ENCODE data around the gene USP46.

Gene USP46

DNA sequence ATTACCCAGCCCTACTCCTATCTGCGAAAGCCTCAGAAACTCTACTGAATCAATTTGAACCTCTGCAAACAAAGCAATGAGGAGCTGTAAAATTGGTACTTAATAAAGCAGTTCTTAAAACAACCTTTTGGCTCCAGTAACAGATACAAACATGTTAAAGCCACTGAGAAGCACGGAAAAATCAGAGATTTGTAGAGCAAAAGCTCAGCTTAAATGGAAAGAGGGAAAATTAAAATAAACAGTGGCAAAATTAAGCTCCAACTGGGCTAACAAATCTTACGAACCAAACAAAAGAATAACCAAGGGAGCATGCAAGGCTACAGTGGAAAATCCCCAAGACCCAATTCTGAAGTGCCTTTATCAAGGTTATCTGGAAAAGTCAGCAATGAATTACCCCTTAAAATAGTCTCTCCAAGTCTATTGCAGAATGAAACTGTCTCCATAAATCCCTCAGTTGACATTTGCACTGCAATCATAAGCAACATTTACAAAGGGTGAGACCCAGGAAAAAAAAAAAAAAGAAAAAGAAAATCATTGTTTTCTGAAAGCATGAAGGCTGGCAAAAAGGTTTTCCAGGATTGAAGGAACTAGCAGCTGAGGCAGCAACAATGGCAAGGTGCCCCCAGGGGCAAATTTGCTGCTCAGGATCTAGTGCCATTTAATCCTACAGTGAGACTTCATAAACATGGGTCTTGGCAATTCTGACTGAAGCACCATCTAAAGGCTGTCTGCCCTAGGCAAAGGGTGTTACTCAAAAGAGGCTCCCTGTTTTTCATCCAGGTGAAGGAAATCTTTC lies 40.1 kb downstream of the USP46 start:
- no peak for DNase-seq (ENCODE audit: low spot score)

DNA sequence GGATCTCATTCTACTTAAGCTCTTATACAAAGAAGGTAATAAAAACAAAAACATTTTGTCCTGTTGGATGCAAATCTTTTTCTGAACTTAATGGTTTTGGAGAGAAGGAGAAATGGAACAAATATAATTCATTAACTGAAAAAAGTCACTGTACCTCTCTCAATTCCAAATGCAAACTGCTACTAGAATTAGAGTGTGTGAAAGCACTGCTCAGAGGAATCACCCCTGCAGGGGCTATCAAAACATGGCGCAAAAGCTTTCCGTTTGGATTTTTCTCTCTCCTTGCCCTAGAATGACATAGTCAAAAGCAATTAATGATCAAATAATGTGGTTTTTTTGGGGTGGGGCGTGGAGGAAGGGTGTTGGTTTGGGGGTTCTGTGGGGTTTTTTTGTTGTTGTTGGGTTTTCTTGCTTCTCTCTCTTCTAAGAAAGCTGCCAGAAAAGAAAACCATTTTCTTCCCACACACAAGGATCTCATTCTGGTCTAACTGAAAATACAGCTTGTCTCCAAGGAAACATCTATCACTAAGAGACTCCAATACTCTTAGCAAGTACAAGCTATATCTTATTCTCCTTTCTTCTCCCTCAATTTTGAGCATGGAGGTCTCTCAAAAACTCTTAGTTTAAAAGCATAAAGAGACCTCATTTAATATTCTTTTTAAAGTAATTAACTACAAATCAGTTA lies 41.6 kb downstream of the USP46 start:
- DNase-seq (ENCODE audit: low spot score), result no peak

DNA sequence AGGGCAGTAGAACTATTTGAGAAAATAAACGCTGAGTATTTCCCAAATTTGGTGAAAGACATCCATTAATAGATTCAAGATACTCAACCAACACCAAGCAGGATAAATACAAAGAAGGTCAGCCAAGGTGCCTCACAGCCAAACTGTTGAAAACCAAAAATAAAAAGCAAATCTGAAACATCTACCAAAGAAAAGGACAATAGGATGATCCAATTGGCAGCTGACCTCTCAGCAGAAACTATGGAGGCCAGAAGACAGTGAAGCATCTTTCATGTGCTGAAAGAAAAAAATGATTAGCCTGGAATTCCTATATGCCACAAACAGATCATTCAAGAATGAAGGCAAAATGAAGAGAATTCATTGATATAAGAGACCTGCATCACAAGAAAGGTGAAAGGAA lies 44.9 kb downstream of the USP46 start:
- DNase-seq (ENCODE audit: low spot score), result no peak

DNA sequence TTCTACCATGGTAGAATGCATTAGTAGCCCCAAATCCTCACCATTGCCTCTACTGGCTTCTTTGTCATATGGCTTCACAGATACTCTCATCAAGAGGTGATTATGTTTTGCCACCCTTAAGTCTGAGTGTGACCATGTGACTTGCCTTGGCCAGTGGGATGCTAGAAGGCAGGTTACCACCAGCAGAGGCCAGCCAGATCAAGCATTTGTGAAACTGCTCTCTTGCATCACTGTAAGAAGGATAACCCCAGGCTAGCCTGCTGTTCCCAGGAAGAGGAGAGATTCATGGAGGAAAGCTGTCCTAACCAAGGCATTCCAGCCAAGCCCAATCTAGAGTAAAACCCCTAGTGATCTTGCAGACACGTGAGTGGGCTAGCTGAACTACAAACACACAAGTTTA lies 46.8 kb downstream of the USP46 start:
- DNase-seq (ENCODE audit: low spot score), result no peak

DNA sequence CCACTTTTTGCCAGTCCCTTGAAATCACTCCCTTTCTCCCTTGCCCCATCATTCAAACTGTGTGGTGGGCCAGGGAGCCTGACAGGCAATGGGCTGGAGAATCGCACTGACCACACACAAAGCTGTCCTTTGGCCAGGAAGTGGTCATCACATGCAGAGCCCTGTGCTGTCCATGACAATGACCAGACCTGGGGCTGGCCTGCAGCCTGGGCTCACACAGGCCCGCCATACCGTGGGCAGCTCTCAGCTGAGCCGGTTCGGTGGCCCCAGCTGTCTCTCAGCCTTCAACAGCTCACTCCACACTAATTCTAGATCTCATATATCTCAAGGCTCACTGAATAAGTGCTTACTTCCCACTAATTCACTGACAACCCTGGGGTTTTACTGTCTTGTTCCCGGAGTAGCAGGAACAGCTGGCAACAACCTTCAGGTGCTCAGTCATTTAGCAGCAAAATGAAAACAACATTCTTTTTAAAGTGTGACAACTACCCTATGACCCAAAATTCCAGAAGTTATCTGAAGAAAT lies 48.0 kb downstream of the USP46 start:
- no peak for DNase-seq (ENCODE audit: low spot score)

DNA sequence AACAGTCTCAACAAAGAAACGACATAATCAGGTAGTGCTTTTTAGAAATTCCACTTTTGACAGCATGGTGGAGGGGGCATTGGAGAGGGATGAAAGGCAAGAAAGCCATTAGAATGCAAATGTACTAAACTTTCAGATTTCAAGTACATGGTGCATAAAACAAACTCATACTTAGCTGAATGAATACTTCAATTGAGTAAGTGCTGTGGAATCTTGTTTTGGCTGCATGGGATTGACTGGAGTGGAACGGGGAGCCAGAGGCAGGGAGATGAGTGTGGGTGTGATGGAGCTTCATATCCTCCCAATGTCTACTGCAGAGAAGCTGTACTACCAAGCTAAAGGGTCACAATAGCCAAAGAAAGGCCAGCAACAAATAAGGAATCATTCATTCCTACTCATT lies 52.4 kb downstream of the USP46 start:
- DNase-seq (ENCODE audit: low spot score), result no peak

DNA sequence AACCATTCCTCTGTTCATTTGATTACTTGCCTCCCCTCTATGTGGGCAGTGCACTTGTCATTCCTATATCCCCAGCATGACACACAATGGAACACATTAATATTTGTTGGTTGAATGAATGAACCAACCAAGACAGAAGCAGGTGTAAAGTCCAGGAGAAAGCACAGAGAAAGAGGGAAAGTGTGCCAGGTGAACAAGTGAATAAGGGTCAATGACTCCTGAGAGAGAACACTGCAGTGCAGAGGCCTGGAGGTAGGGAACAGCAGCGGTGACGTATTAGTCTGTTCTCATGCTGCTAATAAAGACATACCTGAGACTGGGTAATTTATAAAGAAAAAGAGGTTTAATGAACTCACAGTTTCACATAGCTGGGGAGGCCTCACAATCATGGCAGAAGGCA lies 53.1 kb downstream of the USP46 start:
- no peak for DNase-seq (ENCODE audit: low spot score)

DNA sequence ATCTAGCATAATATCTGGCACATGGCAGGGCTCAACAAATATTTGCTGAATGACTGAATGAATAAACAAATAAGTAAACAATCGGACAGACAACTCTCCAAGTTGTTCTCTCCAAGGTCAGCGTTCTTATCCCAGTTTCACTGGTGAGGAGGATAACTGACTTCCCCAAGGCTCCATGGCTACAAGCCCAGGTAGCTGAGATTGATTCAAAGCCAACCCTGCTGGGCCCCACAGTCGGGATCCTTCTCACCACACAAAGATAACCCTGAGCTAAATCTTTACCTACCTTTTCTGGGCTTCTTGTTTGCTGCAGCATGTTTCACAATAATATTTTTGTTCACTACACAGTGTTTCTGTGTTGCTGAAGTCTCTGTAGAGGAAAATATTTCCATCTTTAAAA lies 54.9 kb downstream of the USP46 start:
- no peak for DNase-seq (ENCODE audit: low spot score)

DNA sequence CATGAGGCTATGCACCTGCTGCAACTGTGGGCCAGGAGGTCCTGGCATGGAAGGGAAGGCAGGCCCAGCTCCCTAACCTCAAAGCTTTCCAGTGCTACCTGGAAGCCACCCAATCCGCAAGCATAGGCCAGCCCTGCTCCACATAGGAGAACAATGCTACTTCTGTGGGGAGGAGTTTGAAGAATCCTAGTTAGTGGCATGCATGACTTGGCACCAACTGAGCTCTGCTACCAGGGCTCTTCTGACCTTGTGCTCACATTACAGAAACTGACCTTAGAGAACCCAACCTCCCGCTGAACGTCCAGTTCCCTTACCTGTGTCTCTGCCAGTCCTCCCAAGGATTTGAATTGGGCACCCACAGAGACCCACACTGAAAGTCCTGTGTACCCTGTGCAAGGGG lies 58.8 kb downstream of the USP46 start:
- no peak for DNase-seq (ENCODE audit: low spot score)

DNA sequence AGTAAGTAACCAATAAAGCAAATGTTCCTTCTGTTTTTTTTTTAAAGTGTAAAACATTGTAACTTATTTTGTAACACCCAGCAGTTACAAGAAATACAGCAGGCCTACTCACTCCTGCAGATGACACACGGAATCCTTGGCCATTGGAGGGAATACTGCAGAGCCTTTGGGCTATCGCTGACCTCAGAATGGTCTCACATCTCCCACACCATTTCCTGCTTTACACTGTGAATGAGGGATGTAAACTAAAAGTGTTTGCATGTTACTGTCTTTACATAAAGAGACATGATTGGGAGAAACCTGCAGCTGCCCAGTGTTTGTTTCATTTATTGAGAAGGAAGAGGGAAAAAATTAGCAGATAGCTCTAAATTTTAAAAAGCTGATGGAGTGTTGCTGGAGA lies 64.1 kb downstream of the USP46 start:
- DNase-seq (ENCODE audit: low spot score), result no peak

DNA sequence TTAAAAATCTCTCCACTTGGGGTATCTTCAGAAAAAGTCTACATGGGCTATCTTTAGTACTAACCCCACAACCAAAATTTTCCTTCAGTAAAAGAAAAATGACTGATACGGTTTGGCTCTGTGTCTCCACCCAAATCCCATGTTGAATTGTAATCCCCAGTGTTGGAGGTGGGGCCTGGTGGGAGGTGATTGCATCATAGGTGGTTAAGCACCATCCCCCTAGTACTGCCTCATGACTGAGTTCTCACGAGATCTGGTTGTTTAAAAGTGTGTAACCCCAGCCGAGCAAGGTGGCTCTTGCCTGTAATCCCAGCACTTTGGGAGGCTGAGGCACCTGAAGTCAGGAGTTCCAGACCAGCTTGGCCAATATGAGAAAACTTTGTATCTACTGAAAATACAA lies 66.8 kb downstream of the USP46 start:
- DNase-seq (ENCODE audit: low spot score), result no peak

DNA sequence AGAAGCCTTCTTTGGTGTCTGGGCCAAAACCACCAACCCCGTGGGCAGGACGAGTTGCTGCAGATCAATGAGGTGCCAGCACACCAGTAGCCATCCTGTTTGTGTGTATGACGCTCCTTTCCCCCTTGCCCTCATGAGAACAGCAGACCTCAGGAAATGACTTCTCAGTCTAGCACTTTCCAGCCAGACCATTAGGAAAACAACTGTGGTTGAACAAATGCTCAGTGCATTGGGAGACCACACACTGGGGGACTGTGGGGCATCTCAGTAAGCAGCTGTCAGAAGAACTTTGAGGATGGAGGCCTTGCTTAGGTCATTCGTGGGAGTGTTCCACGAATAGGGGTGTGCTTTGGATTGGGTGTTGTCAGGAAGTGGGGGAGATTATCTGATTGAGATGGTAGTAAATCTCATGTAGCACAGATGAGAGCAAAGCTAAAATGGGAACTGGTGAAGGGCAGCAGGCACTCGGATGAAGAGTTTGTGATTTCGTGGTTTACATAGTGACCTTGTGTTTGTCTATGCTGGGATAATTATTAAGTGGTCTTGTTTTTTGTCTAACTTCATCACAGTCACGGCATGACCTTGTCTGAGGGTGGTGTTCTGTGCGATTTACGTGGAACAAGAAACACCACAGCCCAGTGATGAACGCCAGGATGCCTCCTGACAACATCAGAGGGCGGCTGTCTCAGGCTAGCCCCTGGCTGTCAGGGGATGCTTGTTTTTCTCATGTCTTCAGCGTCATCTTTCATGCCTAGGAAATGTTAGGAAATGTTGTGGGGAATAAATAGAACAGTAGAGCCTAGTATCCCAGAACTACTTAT lies 70.1 kb downstream of the USP46 start:
- DNase-seq (ENCODE audit: low spot score), result no peak

DNA sequence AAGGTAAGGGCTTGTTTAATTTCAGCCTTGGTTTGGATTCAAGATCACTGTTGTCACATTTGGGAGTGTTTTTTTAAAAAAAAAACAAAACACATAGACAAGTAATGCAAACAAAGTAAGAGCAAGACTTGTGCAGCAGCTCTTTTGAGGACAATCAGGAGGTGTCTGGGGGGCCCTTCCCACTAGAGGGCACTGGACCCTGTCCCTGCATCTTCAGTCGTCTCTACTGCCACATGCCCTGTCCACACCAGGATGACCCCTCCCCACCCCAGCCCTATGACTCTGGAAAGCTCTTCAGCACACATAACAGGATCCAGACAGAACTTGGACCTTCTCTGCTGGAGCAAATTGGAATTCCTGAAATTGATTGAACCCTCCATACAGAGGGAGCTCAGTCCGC lies 71.0 kb downstream of the USP46 start:
- DNase-seq (ENCODE audit: low spot score), result peak; percentile 29

DNA sequence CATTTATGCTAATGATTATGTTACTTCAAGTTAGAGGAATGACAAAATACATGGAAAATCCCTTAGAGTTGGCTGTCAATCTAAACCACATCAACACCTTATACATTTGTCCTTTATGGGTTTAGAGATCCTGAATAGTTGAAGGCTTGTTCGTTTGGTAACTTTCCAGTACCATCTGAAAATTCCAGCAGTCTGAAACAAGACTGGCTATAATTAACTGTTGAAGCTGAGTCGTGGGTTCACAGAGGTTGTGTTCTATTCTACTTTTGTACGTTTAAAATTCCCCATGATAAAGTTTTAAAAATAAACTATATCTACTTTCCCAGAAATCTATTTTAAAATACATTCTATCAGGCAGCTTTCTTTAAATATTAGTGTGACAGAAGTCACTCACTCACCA lies 73.0 kb downstream of the USP46 start:
- DNase-seq (ENCODE audit: low spot score), result no peak

DNA sequence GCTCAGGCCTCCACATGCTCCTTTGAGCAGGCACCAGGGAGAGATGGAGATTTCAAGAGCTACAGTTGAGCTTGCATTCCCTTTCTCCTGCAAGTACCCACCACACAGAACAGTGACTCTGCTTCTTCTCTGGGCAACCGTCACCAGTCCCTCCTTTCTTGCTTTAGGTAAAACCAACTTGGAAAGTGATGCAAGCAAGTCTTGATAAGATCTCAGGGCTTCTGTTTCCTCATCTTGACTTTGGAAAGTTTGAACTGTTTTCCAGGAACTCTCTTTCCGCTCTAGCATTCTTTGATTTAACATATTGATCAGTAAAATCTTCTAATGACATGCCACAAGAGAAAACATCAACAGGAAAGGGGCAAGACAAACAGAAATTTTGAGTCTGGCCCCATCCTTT lies 73.7 kb downstream of the USP46 start:
- no peak for DNase-seq (ENCODE audit: low spot score)

DNA sequence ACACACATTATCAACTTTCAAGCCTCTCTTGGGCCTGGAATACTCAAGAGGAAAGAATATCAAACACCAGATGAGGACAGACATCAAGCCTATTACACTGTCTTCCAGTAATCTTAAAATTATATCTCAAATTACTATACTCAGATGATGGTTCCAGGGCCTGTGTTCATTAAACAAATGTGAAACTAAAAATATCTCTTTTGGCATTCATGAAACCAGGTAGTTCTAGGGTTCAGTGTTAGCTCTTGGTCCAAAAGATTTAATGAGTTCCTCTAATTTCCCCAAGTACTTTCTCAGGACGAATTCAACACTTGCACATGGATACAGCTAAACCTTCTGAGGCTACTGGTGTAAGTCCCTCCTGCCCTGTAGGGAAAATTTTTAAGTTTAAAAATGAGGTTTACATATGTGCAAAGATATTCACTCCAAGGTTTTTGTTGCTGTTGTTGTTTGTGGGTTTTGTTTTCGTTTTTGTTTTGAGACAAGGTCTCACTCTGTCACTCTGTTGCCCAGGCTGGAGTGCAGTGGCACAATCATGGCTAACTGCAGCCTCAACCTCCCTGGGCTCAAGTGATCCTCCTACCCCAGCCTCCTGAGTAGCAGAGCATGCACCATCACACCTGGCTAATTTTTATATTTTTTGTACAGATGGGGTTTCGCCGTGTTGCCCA lies 79.4 kb downstream of the USP46 start:
- DNase-seq (ENCODE audit: low spot score), result no peak

DNA sequence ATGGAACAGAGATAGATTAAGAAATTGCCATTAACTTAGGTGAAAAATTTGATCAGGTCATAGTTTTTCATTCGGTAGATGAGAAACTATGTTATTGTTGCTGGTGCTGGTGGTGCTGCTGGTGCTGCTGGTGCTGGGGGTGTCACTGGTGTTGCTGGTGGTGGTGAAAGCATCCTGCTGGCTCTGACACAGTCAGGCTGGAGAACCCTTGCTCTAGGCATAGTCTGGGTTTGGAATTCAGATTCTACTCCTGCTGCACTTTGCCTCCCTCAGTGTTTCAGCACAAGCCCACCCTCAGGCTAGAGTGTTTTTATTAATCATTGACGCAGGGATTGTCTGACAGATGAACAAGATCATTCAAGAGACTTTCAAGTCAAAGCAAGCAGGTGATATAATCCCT lies 80.2 kb downstream of the USP46 start:
- DNase-seq (ENCODE audit: low spot score), result no peak

DNA sequence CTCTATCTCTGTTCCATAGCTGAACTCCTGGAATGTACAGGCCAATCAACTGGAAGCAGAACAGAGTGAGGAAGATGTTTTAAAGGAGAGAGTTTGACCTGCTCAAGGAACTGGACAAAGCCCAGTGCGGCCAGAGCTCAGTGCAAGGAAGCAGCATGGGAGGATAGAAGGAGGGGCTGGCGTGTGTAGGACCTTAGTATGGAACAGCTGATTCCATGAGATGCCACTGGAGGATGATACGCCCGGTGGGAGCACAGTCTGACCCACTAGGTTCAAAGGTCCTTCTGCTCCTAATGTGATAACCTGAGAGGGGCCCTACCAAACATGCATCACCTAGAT lies 81.5 kb downstream of the USP46 start:
- no peak for DNase-seq (ENCODE audit: low spot score)

DNA sequence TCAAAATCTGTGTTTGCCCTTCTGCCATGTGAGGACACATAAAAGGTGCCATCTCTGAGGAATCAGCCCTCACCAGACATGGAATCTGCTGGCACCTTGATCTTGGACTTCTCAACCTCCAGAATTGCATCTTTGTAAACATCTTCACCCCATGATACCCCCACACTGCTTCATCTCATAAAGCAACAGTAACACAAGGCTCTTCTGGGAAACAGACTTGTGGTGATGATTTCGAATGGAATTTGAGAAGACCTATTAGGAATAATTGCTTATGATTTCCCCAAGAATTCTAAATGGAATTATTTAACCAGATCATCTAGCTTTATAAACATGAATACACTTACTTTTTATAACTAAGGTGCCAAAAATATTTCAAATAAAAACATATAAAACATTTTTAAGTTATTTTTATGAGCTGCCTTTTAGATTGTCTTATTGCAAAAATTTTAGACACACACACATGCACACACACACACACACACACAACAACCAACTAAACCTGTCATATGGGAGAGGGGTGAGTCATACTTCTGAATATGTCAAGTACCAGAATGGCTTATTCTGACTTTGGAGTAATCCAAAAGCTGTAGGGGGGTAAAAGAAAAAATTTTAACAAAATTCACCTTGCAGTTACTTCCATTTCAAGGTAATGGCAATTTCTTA lies 82.0 kb downstream of the USP46 start:
- no peak for DNase-seq (ENCODE audit: low spot score)

DNA sequence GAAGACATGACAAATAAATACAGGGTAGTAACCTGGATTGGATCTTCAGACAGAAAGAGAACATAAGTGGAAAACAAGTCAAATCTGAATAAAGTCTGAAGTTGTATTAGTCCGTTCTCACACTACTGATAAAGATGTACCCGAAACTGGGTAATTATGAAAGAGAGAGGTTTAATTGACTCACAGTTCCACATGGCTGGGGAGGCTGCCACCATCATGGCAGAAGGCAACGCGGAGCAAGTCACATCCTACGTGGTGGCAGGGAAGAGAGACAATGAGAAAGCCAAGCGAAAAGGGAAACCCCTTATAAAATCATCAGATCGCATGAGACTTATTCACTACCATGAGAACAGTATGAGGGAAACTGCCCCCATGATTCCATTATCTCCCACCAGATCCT lies 82.8 kb downstream of the USP46 start:
- DNase-seq (ENCODE audit: low spot score), result no peak

DNA sequence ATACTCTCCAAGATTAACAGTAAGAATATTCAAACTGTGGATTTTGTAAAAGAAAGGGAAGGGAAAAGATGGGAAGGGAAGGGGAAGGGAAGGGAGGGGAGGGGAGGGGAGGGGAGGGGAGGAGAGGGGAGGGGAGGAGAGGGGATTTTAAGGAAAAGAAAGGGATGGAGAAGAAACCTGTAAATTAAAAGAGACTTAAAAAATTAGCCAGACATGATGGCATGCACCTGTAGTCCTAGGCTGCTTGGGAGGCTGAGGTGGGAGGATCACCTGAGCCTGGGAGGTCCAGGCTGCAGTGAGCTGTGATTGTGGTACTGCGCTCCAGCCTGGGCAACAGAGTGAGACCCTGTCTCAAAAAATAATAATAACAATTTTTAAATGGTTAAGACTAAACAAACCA lies 83.7 kb downstream of the USP46 start:
- DNase-seq (ENCODE audit: low spot score), result no peak

DNA sequence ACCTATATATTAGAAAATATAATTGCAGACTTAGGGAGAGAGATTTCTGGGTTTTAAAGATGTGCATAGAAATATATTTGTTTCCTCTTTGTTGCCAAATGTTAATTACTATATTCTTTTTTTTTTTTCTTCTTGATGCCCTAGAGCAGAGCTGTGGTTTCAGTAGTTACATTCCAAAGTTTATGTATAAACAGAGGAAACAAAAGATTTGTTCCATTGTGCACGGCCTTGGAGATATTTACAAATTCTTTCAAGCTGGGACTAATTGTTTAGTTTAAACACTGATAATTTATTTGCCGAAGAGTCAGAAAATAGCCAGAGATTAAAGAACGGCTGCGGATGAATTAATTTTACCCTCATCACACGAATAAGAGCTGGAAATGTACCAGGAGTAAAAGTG lies 85.1 kb downstream of the USP46 start:
- DNase-seq (ENCODE audit: low spot score), result no peak

Data from globus pallidus (tissue), 1 donor.